HCT116 (cell line): ENCODE data around the gene PCNX1. TPM values are rescaled to one million over a fixed set of nuclear protein-coding genes. Genes with fewer than 3 reads are reported as not detected.

Experiments used
- ATAC-seq: fragments of 200-7000 bp; cut with Tn5 transposase; 2 replicates; pipeline ENCODE4 v1.9.1; 2020; ENCODE audit warnings: mild to moderate bottlenecking, moderate library complexity
- BruUV-seq: library from RNA; stranded (reverse); fragments of 400-500 nt; replicated peaks from 2 replicates; lab custom pipeline; 2021; lab: Mats Ljungman, UMichigan
- CTCF ChIA-PET: fragments of 300-600 bp; sonication (Branson Sonifier 250); formaldehyde crosslinking; loops from one replicate; lab custom pipeline; 2021; ENCODE audit warnings: antibody characterized with exemption; lab: Charles Lee
- POLR2A ChIA-PET: fragments of 300-600, 350-600 bp; sonication (Branson Sonifier 250); formaldehyde crosslinking; loops from one replicate; lab custom pipeline; 2021; ENCODE audit warnings: antibody characterized with exemption; lab: Charles Lee
- RAD21 ChIA-PET, 2 experiments: fragments of 300-600 bp; sonication (Branson Sonifier 250); formaldehyde crosslinking; loops; one replicate each; lab custom pipeline; 2023; ENCODE audit warnings: low total read pairs in 2 of 2; ENCODE audit not compliant: uncharacterized antibody in 2 of 2, unreplicated experiment in 2 of 2, low non-redundant PET in 1 of 2; lab: Charles Lee
- DNase-seq: peaks from one replicate; pipeline ENCODE4 v3.0.0-alpha.2; 2010; ENCODE audit warnings: low read depth, low spot score
- H2AFZ ChIP-seq: fragments of 200-600 bp; shearing (Covaris generic), sonication (generic); 2 replicates; pipeline ENCODE4 v1.6.1; 2017; ENCODE audit warnings: low read depth, mixed run types, mixed read lengths, antibody characterized with exemption, low read length; ENCODE audit not compliant: poor library complexity, severe bottlenecking
- H3K27ac ChIP-seq: 2 replicates; pipeline ENCODE4 v1.5.1; 2012; ENCODE audit warnings: low read depth, low read length
- H3K27me3 ChIP-seq: fragments of 200-600 bp; sonication (generic); 2 replicates; pipeline ENCODE4 v1.6.1; 2016; ENCODE audit warnings: mixed run types, low read length, mixed read lengths; ENCODE audit not compliant: insufficient read depth
- H3K36me3 ChIP-seq, 2 experiments: fragments of 200-500 bp in 1 of 2; fragments of 200-600 bp in 1 of 2; sonication (Bioruptor generic) in 1 of 2; sonication (generic) in 1 of 2; 2 replicates each; pipeline versions ENCODE4 v1.5.1 to v1.6.1; 2014 to 2016; ENCODE audit warnings: low read length in 2 of 2, inconsistent platforms in 1 of 2, mixed read lengths in 1 of 2, mixed run types in 1 of 2; ENCODE audit not compliant: insufficient read depth in 2 of 2, control insufficient read depth in 1 of 2
- H3K4me1 ChIP-seq, 2 experiments: fragments of 200-600 bp in 1 of 2; sonication (generic) in 1 of 2; 2 replicates each; pipeline versions ENCODE4 v1.5.1 to v1.6.1; 2012 to 2017; ENCODE audit warnings: low read length in 2 of 2, inconsistent platforms in 1 of 2, mild to moderate bottlenecking in 1 of 2, mixed read lengths in 1 of 2, mixed run types in 1 of 2, moderate library complexity in 1 of 2; ENCODE audit not compliant: insufficient read depth in 2 of 2, control insufficient read depth in 1 of 2
- H3K4me2 ChIP-seq: fragments of 200-600 bp; sonication (generic); 2 replicates; pipeline ENCODE4 v1.6.1; 2017; ENCODE audit warnings: mixed run types, low read length, mixed read lengths
- H3K4me3 ChIP-seq, 2 experiments: fragments of 200-600 bp in 1 of 2; sonication (generic) in 1 of 2; replicated peaks in 1 of 2; 2 replicates each; pipeline ENCODE4 v1.5.1; 2011 to 2016; ENCODE audit warnings: low read length in 2 of 2, control low read depth in 1 of 2, low read depth in 1 of 2, mild to moderate bottlenecking in 1 of 2, mixed read lengths in 1 of 2, mixed run types in 1 of 2
- H3K79me2 ChIP-seq: fragments of 200-600 bp; sonication (generic); 2 replicates; pipeline ENCODE4 v1.6.1; 2017; ENCODE audit warnings: mild to moderate bottlenecking, mixed run types, low read length, moderate library complexity, mixed read lengths; ENCODE audit not compliant: insufficient read depth
- H3K9ac ChIP-seq: fragments of 200-600 bp; sonication (generic); 2 replicates; pipeline ENCODE4 v1.6.1; 2016; ENCODE audit warnings: low read length, mixed read lengths
- H3K9me2 ChIP-seq: fragments of 200-600 bp; sonication (generic), shearing (Covaris generic); 2 replicates; pipeline ENCODE4 v1.6.1; 2017; ENCODE audit warnings: mixed run types, mild to moderate bottlenecking, moderate library complexity; ENCODE audit not compliant: insufficient read depth
- H3K9me3 ChIP-seq, 2 experiments: fragments of 200-500 bp in 1 of 2; fragments of 200-600 bp in 1 of 2; sonication (Bioruptor generic) in 1 of 2; sonication (generic) in 1 of 2; 2 replicates each; pipeline ENCODE4 v1.6.1; 2014 to 2017; ENCODE audit warnings: low read length in 2 of 2, mixed read lengths in 2 of 2, inconsistent platforms in 1 of 2, low read depth in 1 of 2, mild to moderate bottlenecking in 1 of 2, mixed run types in 1 of 2, moderate library complexity in 1 of 2; ENCODE audit not compliant: control insufficient read depth in 1 of 2, insufficient read depth in 1 of 2
- H4K20me1 ChIP-seq: fragments of 200-600 bp; sonication (generic), shearing (Covaris generic); 2 replicates; pipeline ENCODE4 v1.6.1; 2017; ENCODE audit warnings: mixed run types, mild to moderate bottlenecking, moderate library complexity; ENCODE audit not compliant: insufficient read depth
- CBX3 ChIP-seq: IDR thresholded peaks from 2 replicates; pipeline ENCODE4 v1.6.1; 2012; ENCODE audit warnings: low read depth
- CEBPB ChIP-seq: IDR thresholded peaks from 2 replicates; pipeline ENCODE4 v1.6.1; 2012; ENCODE audit warnings: low read depth
- EGR1 ChIP-seq: IDR thresholded peaks from 2 replicates; pipeline ENCODE4 v1.6.1; 2012; ENCODE audit warnings: low read depth
- ELF1 ChIP-seq: IDR thresholded peaks from 2 replicates; pipeline ENCODE4 v1.6.1; 2012; ENCODE audit warnings: low read depth, borderline replicate concordance
- EZH2 ChIP-seq: fragments of 200-600 bp; sonication (generic); IDR thresholded peaks from 2 replicates; pipeline ENCODE4 v1.6.1; 2017; ENCODE audit warnings: antibody characterized with exemption, mixed run types
- JUND ChIP-seq: IDR thresholded peaks from 2 replicates; pipeline ENCODE4 v1.6.1; 2012
- POLR2A ChIP-seq: IDR thresholded peaks from 2 replicates; pipeline ENCODE4 v1.7.0; 2011; ENCODE audit warnings: borderline replicate concordance; ENCODE audit not compliant: insufficient read depth, insufficient read length; ENCODE audit errors: extremely low read depth
- POLR2AphosphoS5 ChIP-seq: IDR thresholded peaks from 2 replicates; pipeline ENCODE4 v1.6.1; 2011; ENCODE audit warnings: mild to moderate bottlenecking, low read depth, low read length, moderate library complexity
- RAD21 ChIP-seq: IDR thresholded peaks from 2 replicates; pipeline ENCODE4 v1.6.1; 2012; ENCODE audit warnings: low read depth, mild to moderate bottlenecking
- REST ChIP-seq: IDR thresholded peaks from 2 replicates; pipeline ENCODE4 v1.6.1; 2012; ENCODE audit warnings: low read depth
- SIN3A ChIP-seq: IDR thresholded peaks from 2 replicates; pipeline ENCODE4 v1.6.1; 2012; ENCODE audit warnings: low read depth
- SRF ChIP-seq: IDR thresholded peaks from 2 replicates; pipeline ENCODE4 v1.6.1; 2012; ENCODE audit warnings: low read depth
- YY1 ChIP-seq: IDR thresholded peaks from 2 replicates; pipeline ENCODE4 v1.6.1; 2011; ENCODE audit warnings: low read length, low read depth, moderate library complexity, mild to moderate bottlenecking; ENCODE audit not compliant: insufficient replicate concordance; ENCODE audit errors: extremely low read depth
- ZNF274 ChIP-seq: fragments of 200-500 bp; sonication (Bioruptor generic); IDR thresholded peaks from 2 replicates; pipeline ENCODE4 v1.6.1; 2014; ENCODE audit warnings: mild to moderate bottlenecking, low read depth, low read length, inconsistent platforms
- intact Hi-C: fragments of 100-400 bp; cut with micrococcal nuclease; formaldehyde crosslinking; loops from 2 replicates; pipeline ENCODE4 v1.10.0; 2022
- total RNA-seq: library from RNA; stranded (reverse); gene quantifications from one replicate; pipeline ENCODE4 v1.2.1, GENCODE V29; 2021; ENCODE audit not compliant: unreplicated experiment
- TF ChIP-seq, protein P1 (sequence below), 3 experiments: fragments of 200-600 bp in 1 of 3; sonication (generic) in 1 of 3; IDR thresholded peaks in 2 of 3; conservative IDR thresholded peaks in 1 of 3; 2 replicates each; pipeline ENCODE4 v1.5.1; 2012 to 2017; ENCODE audit warnings: low read depth in 2 of 3, low read length in 2 of 3, antibody characterized with exemption in 1 of 3, borderline replicate concordance in 1 of 3, control low read depth in 1 of 3, mild to moderate bottlenecking in 1 of 3, mixed read lengths in 1 of 3, mixed run types in 1 of 3, moderate library complexity in 1 of 3; ENCODE audit not compliant: insufficient read depth in 1 of 3
- TF ChIP-seq, protein P2 (sequence below): IDR thresholded peaks from 2 replicates; pipeline ENCODE4 v1.6.1; 2012
- TF ChIP-seq, protein P3 (sequence below): IDR thresholded peaks from 2 replicates; pipeline ENCODE4 v1.6.1; 2011; ENCODE audit warnings: mild to moderate bottlenecking, low read length, moderate library complexity; ENCODE audit not compliant: insufficient replicate concordance; ENCODE audit errors: extremely low read depth
- TF ChIP-seq, protein P4 (sequence below): IDR thresholded peaks from 2 replicates; pipeline ENCODE4 v1.6.1; 2012

PCNX1 gene
- total RNA-seq, 1 experiment from 2014 or later = 52.2 TPM

GRCh38 chr14:70942342-70942706 lies 35.1 kb downstream of the PCNX1 start:
- Histone ChIP-seq H4K20me1 (no peaks in the 10 kb centered on the region), H2AFZ (no peak overlapping the region), H3K4me1 (no peaks in the 10 kb centered on the region), H3K9me3 (peaks cover 7 to 12% of the 10 kb centered on the region in 2 experiments; a peak in 3 of 4 replicates), H3K27me3 (no peaks in the 10 kb centered on the region)
- ChIA-PET CTCF (no interaction called here), RAD21 (no interaction called here)
- intact Hi-C loops = no loop called here
- ATAC-seq = no peak
- no peak for TF ChIP-seq EZH2
- TF ChIP-seq CEBPB = no peak
- TF ChIP-seq JUND = no peak
- TF ChIP-seq EGR1 = no peak
- no peak for TF ChIP-seq RAD21
- TF ChIP-seq POLR2A = no peak
- TF ChIP-seq, protein P1, sequence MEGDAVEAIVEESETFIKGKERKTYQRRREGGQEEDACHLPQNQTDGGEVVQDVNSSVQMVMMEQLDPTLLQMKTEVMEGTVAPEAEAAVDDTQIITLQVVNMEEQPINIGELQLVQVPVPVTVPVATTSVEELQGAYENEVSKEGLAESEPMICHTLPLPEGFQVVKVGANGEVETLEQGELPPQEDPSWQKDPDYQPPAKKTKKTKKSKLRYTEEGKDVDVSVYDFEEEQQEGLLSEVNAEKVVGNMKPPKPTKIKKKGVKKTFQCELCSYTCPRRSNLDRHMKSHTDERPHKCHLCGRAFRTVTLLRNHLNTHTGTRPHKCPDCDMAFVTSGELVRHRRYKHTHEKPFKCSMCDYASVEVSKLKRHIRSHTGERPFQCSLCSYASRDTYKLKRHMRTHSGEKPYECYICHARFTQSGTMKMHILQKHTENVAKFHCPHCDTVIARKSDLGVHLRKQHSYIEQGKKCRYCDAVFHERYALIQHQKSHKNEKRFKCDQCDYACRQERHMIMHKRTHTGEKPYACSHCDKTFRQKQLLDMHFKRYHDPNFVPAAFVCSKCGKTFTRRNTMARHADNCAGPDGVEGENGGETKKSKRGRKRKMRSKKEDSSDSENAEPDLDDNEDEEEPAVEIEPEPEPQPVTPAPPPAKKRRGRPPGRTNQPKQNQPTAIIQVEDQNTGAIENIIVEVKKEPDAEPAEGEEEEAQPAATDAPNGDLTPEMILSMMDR (IDR thresholded peaks at IDR 0.05 in 2 of 3, conservative IDR thresholded peaks at IDR 0.05 in 1 of 3; ENCODE audit: borderline replicate concordance in 1 of 3, insufficient read depth in 1 of 3, low read depth in 2 of 3, low read length in 2 of 3) = no peak
- TF ChIP-seq, protein P2, sequence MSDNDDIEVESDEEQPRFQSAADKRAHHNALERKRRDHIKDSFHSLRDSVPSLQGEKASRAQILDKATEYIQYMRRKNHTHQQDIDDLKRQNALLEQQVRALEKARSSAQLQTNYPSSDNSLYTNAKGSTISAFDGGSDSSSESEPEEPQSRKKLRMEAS = no peak
- no peak for TF ChIP-seq CBX3
- TF ChIP-seq, protein P3, sequence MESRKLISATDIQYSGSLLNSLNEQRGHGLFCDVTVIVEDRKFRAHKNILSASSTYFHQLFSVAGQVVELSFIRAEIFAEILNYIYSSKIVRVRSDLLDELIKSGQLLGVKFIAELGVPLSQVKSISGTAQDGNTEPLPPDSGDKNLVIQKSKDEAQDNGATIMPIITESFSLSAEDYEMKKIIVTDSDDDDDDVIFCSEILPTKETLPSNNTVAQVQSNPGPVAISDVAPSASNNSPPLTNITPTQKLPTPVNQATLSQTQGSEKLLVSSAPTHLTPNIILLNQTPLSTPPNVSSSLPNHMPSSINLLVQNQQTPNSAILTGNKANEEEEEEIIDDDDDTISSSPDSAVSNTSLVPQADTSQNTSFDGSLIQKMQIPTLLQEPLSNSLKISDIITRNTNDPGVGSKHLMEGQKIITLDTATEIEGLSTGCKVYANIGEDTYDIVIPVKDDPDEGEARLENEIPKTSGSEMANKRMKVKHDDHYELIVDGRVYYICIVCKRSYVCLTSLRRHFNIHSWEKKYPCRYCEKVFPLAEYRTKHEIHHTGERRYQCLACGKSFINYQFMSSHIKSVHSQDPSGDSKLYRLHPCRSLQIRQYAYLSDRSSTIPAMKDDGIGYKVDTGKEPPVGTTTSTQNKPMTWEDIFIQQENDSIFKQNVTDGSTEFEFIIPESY = no peak
- TF ChIP-seq POLR2AphosphoS5 = no peak
- no peak for TF ChIP-seq YY1
- no peak for TF ChIP-seq ELF1
- no peak for TF ChIP-seq SIN3A
- TF ChIP-seq, protein P4, sequence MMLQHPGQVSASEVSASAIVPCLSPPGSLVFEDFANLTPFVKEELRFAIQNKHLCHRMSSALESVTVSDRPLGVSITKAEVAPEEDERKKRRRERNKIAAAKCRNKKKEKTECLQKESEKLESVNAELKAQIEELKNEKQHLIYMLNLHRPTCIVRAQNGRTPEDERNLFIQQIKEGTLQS = no peak
- no peak for TF ChIP-seq ZNF274
- TF ChIP-seq REST = no peak
- no peak for TF ChIP-seq SRF
- TF ChIP-seq, all 23 proteins: peak for 0
- Histone ChIP-seq H3K4me3 (no peak overlapping the region), H3K4me2 (no peak overlapping the region), H3K9me2 (no peaks in the 10 kb centered on the region), H3K36me3 (peaks cover 0 to 6% of the 10 kb centered on the region in 2 experiments; a peak in 2 of 4 replicates), H3K27ac (no peak overlapping the region), H3K9ac (no peak overlapping the region), H3K79me2 (peaks cover 50% of the 10 kb centered on the region)
- BruUV-seq = no TSS peak
- no peak for DNase-seq
- POLR2A ChIA-PET = no interaction called here
